Hippocampal formation (tissue), 2 donors: Measurements from ENCODE around the gene N4BP2L2.

Experiments used
- DNase-seq, 2 donors: peaks; one replicate each; lab custom pipeline; 2025; lab: John Stamatoyannopoulos, UW

N4BP2L2 gene

GRCh38 chr13:32530841-32531253 is 7.7 kb downstream of the N4BP2L2 start:
- DNase-seq: peak in 1 of 2 donors; percentile 9

- DNase-seq: no peak
These were observed 10.2 kb downstream of the N4BP2L2 start for GRCh38 chr13:32528358-32528757.

- no peak for DNase-seq
These were observed 11.4 kb downstream of the N4BP2L2 start for GRCh38 chr13:32527151-32527550.

- DNase-seq: no peak
These were observed 12.8 kb downstream of the N4BP2L2 start for GRCh38 chr13:32525766-32526165.

- DNase-seq: no peak
These were observed 23.3 kb downstream of the N4BP2L2 start for GRCh38 chr13:32515246-32515645.

- DNase-seq: no peak
These were observed 27.1 kb downstream of the N4BP2L2 start for GRCh38 chr13:32511482-32511881.

GRCh38 chr13:32504876-32505275 is 33.7 kb downstream of the N4BP2L2 start:
- no peak for DNase-seq

- DNase-seq: no peak
These were observed 34.3 kb downstream of the N4BP2L2 start for GRCh38 chr13:32504263-32504662.

GRCh38 chr13:32503727-32504126 is 34.9 kb downstream of the N4BP2L2 start:
- no peak for DNase-seq

GRCh38 chr13:32501064-32501463 is 37.5 kb downstream of the N4BP2L2 start:
- no peak for DNase-seq

GRCh38 chr13:32499538-32500210 is 38.9 kb downstream of the N4BP2L2 start:
- DNase-seq: no peak

GRCh38 chr13:32497589-32497988 is 41.0 kb downstream of the N4BP2L2 start:
- DNase-seq: no peak

GRCh38 chr13:32496599-32497160 is 41.9 kb downstream of the N4BP2L2 start:
- no peak for DNase-seq

GRCh38 chr13:32495841-32496240 is 42.8 kb downstream of the N4BP2L2 start:
- no peak for DNase-seq

- no peak for DNase-seq
These were observed 43.2 kb downstream of the N4BP2L2 start for GRCh38 chr13:32495429-32495828.

GRCh38 chr13:32491028-32491427 is 47.6 kb downstream of the N4BP2L2 start:
- DNase-seq: no peak

- no peak for DNase-seq
These were observed 61.7 kb downstream of the N4BP2L2 start for GRCh38 chr13:32476892-32477291.

GRCh38 chr13:32476021-32476731 is 62.4 kb downstream of the N4BP2L2 start:
- no peak for DNase-seq

GRCh38 chr13:32474999-32475792 is 63.4 kb downstream of the N4BP2L2 start:
- DNase-seq: no peak

- no peak for DNase-seq
These were observed 64.9 kb downstream of the N4BP2L2 start for GRCh38 chr13:32473650-32474049.

- DNase-seq: no peak
These were observed 66.4 kb downstream of the N4BP2L2 start for GRCh38 chr13:32472194-32472621.

- peak; percentile 40 to 48 for DNase-seq
These were observed 67.2 kb downstream of the N4BP2L2 start for GRCh38 chr13:32471187-32471922.
